ENCODE measurements around the gene MYO5B.

The MYO5B gene

GRCh38 chr18:50033004-50033403 lies 161.9 kb downstream of the MYO5B start:
- Histone ChIP-seq H3K4me2 (no peak overlapping the region), H3K4me1 (ENCODE audit: low read depth, poor library complexity, severe bottlenecking) (peaks cover 4% of the 10 kb centered on the region), H3K4me3 (IDR thresholded peaks at IDR 0.05; ENCODE audit: insufficient read depth, low read depth, low read length) (no peak overlapping the region), H3K27ac (no peak overlapping the region), H3K9ac (no peak overlapping the region), H4K20me1 (ENCODE audit: insufficient read depth) (no peaks in the 10 kb centered on the region), H3K79me2 (ENCODE audit: insufficient read depth, low read depth) (no peaks in the 10 kb centered on the region), H3K36me3 (ENCODE audit: insufficient read depth) (no peaks in the 10 kb centered on the region), H2AFZ (ENCODE audit: low read depth) (no peak overlapping the region), H3K27me3 (ENCODE audit: insufficient read depth, low read depth) (no peaks in the 10 kb centered on the region)
- no peak for TF ChIP-seq CTCF (conservative IDR thresholded peaks at IDR 0.05; ENCODE audit: low read depth, low read length)

GRCh38 chr18:50030146-50030545 lies 164.8 kb downstream of the MYO5B start:
- Histone ChIP-seq H3K79me2 (ENCODE audit: insufficient read depth, low read depth) (no peaks in the 10 kb centered on the region), H3K4me2 (no peak overlapping the region), H3K4me1 (ENCODE audit: low read depth, poor library complexity, severe bottlenecking) (peaks cover 4% of the 10 kb centered on the region), H3K9ac (no peak overlapping the region), H3K4me3 (IDR thresholded peaks at IDR 0.05; ENCODE audit: insufficient read depth, low read depth, low read length) (no peak overlapping the region), H3K36me3 (ENCODE audit: insufficient read depth) (no peaks in the 10 kb centered on the region), H3K27ac (no peak overlapping the region), H4K20me1 (ENCODE audit: insufficient read depth) (no peaks in the 10 kb centered on the region), H3K27me3 (ENCODE audit: insufficient read depth, low read depth) (no peaks in the 10 kb centered on the region), H2AFZ (ENCODE audit: low read depth) (no peak overlapping the region)
- TF ChIP-seq CTCF (conservative IDR thresholded peaks at IDR 0.05; ENCODE audit: low read depth, low read length), result no peak

DNA sequence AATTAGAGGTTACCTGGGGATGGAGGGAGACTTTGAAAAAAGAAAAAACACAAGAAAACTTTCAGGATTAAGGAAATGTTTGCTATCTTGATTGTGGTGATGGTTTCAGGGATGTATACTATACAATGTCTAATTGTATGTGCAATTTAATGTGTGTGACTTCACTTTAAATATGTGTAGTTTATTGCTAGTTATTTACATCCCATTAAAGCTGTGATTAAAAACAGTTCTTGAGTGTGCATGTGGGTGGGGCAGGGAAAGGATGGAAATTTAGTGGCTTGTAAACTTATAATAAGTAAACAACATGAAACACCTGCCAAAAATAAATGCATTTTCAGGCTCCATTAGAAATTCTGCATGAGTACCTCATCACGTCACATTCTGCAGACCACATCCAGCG lies 167.0 kb downstream of the MYO5B start:
- H3K36me3 ChIP-seq (ENCODE audit: insufficient read depth), result no peaks in the 10 kb centered on the region
- H3K27ac ChIP-seq, result no peak overlapping the region
- H3K79me2 ChIP-seq (ENCODE audit: insufficient read depth, low read depth), result no peaks in the 10 kb centered on the region
- no peak overlapping the region for H2AFZ ChIP-seq (ENCODE audit: low read depth)
- no peak overlapping the region for H3K4me2 ChIP-seq
- no peaks in the 10 kb centered on the region for H3K27me3 ChIP-seq (ENCODE audit: insufficient read depth, low read depth)
- H4K20me1 ChIP-seq (ENCODE audit: insufficient read depth), result no peaks in the 10 kb centered on the region
- no peak overlapping the region for H3K9ac ChIP-seq
- no peak for TF ChIP-seq CTCF (conservative IDR thresholded peaks at IDR 0.05; ENCODE audit: low read depth, low read length)
- H3K4me3 ChIP-seq (IDR thresholded peaks at IDR 0.05; ENCODE audit: insufficient read depth, low read depth, low read length), result no peak overlapping the region
- H3K4me1 ChIP-seq (ENCODE audit: low read depth, poor library complexity, severe bottlenecking), result peaks cover 2% of the 10 kb centered on the region

GRCh38 chr18:50024466-50024865 lies 170.5 kb downstream of the MYO5B start:
- no peaks in the 10 kb centered on the region for H3K36me3 ChIP-seq (ENCODE audit: insufficient read depth)
- H3K9ac ChIP-seq, result no peak overlapping the region
- no peak for TF ChIP-seq CTCF (conservative IDR thresholded peaks at IDR 0.05; ENCODE audit: low read depth, low read length)
- H4K20me1 ChIP-seq (ENCODE audit: insufficient read depth), result no peaks in the 10 kb centered on the region
- H2AFZ ChIP-seq (ENCODE audit: low read depth), result no peak overlapping the region
- no peaks in the 10 kb centered on the region for H3K27me3 ChIP-seq (ENCODE audit: insufficient read depth, low read depth)
- no peaks in the 10 kb centered on the region for H3K79me2 ChIP-seq (ENCODE audit: insufficient read depth, low read depth)
- no peaks in the 10 kb centered on the region for H3K4me1 ChIP-seq (ENCODE audit: low read depth, poor library complexity, severe bottlenecking)
- H3K4me2 ChIP-seq, result no peak overlapping the region
- H3K4me3 ChIP-seq (IDR thresholded peaks at IDR 0.05; ENCODE audit: insufficient read depth, low read depth, low read length), result no peak overlapping the region
- H3K27ac ChIP-seq, result no peak overlapping the region

- Histone ChIP-seq H3K4me2 (no peak overlapping the region), H4K20me1 (ENCODE audit: insufficient read depth) (no peaks in the 10 kb centered on the region), H3K27ac (no peak overlapping the region), H3K4me3 (IDR thresholded peaks at IDR 0.05; ENCODE audit: insufficient read depth, low read depth, low read length) (no peak overlapping the region), H3K27me3 (ENCODE audit: insufficient read depth, low read depth) (no peaks in the 10 kb centered on the region), H3K9ac (no peak overlapping the region), H3K79me2 (ENCODE audit: insufficient read depth, low read depth) (no peaks in the 10 kb centered on the region), H3K4me1 (ENCODE audit: low read depth, poor library complexity, severe bottlenecking) (no peaks in the 10 kb centered on the region), H2AFZ (ENCODE audit: low read depth) (no peak overlapping the region), H3K36me3 (ENCODE audit: insufficient read depth) (no peaks in the 10 kb centered on the region)
- TF ChIP-seq CTCF (conservative IDR thresholded peaks at IDR 0.05; ENCODE audit: low read depth, low read length), result no peak
Measured at GRCh38 chr18:50022985-50023384, 172.0 kb downstream of the MYO5B start.
